Mesendoderm (in vitro differentiated cells): ENCODE data around the gene HAUS7.

ENCODE experiments used
- DNase-seq: peaks from one replicate; pipeline ENCODE4 v3.0.0; 2013
- H2AK5ac ChIP-seq: 2 replicates; pipeline ENCODE4 v1.6.1; 2013; ENCODE audit warnings: low read length, inconsistent platforms
- H2BK120ac ChIP-seq: 2 replicates; pipeline ENCODE4 v1.6.1; 2013; ENCODE audit warnings: low read depth, mild to moderate bottlenecking, low read length, moderate library complexity, mixed read lengths
- H2BK15ac ChIP-seq: replicated peaks from 2 replicates; pipeline ENCODE4 v1.6.1; 2013; ENCODE audit warnings: low read depth, mild to moderate bottlenecking, moderate library complexity
- H2BK5ac ChIP-seq: 2 replicates; pipeline ENCODE4 v1.6.1; 2013; ENCODE audit warnings: low read length, inconsistent platforms
- H3K18ac ChIP-seq: 2 replicates; pipeline ENCODE4 v1.6.1; 2013; ENCODE audit warnings: mild to moderate bottlenecking, low read length, mixed read lengths
- H3K23ac ChIP-seq: one replicate; pipeline ENCODE4 v1.6.1; 2013; ENCODE audit warnings: low read length
- H3K27ac ChIP-seq: 2 replicates; pipeline ENCODE4 v1.5.1; 2013; ENCODE audit warnings: low read depth, mild to moderate bottlenecking, inconsistent platforms, low read length, moderate library complexity
- H3K27me3 ChIP-seq: 2 replicates; pipeline ENCODE4 v1.6.1; 2013; ENCODE audit warnings: low read length, control low read depth, mild to moderate bottlenecking, inconsistent platforms; ENCODE audit not compliant: insufficient read depth, poor library complexity
- H3K36me3 ChIP-seq: 2 replicates; pipeline ENCODE4 v1.6.1; 2013; ENCODE audit warnings: low read length, inconsistent platforms; ENCODE audit not compliant: control insufficient read depth, insufficient read depth
- H3K4ac ChIP-seq: one replicate; pipeline ENCODE4 v1.6.1; 2013; ENCODE audit warnings: low read depth, mild to moderate bottlenecking, low read length, moderate library complexity
- H3K4me1 ChIP-seq: 2 replicates; pipeline ENCODE4 v1.6.1; 2013; ENCODE audit warnings: low read depth, low read length, inconsistent platforms; ENCODE audit not compliant: control insufficient read depth
- H3K4me2 ChIP-seq: 2 replicates; pipeline ENCODE4 v1.6.1; 2013; ENCODE audit warnings: low read length
- H3K4me3 ChIP-seq: 2 replicates; pipeline ENCODE4 v1.5.1; 2013; ENCODE audit warnings: mild to moderate bottlenecking, low read length
- H3K56ac ChIP-seq: one replicate; pipeline ENCODE4 v1.6.1; 2013; ENCODE audit warnings: low read length
- H3K79me1 ChIP-seq: 2 replicates; pipeline ENCODE4 v1.6.1; 2013; ENCODE audit warnings: low read length, inconsistent platforms
- H3K79me2 ChIP-seq: 2 replicates; pipeline ENCODE4 v1.6.1; 2013; ENCODE audit warnings: mild to moderate bottlenecking, low read length; ENCODE audit not compliant: control insufficient read depth, insufficient read depth
- H3K9ac ChIP-seq: 2 replicates; pipeline ENCODE4 v1.6.1; 2013; ENCODE audit warnings: low read length, inconsistent platforms
- H4K5ac ChIP-seq: one replicate; pipeline ENCODE4 v1.6.1; 2013; ENCODE audit warnings: low read length
- H4K8ac ChIP-seq: one replicate; pipeline ENCODE4 v1.6.1; 2013; ENCODE audit warnings: low read depth, mild to moderate bottlenecking, control low read depth, low read length, moderate library complexity
- WGBS: extraction: QIAGEN DNeasy Blood & Tissue Kit; methylation state at CpG from one replicate; pipeline ENCODE4 v1.1.7; 2013; ENCODE audit warnings: low lambda C conversion rate, missing lambda C conversion rate; ENCODE audit not compliant: insufficient coverage; ENCODE audit errors: extremely low coverage; 5-methylcytosine and 5-hydroxymethylcytosine counted together

Gene HAUS7

GRCh38 chrX:153410373-153410772 lies 60.0 kb downstream of the HAUS7 start:
- Histone ChIP-seq H3K27ac (no peak overlapping the region), H2BK15ac (no peak overlapping the region), H3K4me3 (no peak overlapping the region), H3K4me1 (no peaks in the 10 kb centered on the region), H2BK5ac (no peak overlapping the region), H3K4me2 (no peak overlapping the region), H3K23ac (no peak overlapping the region), H3K18ac (no peak overlapping the region), H2BK120ac (no peak overlapping the region), H3K36me3 (no peaks in the 10 kb centered on the region), H3K79me1 (no peaks in the 10 kb centered on the region), H3K9ac (no peak overlapping the region), H3K4ac (no peak overlapping the region), H4K8ac (no peak overlapping the region), H2AK5ac (no peak overlapping the region), H3K79me2 (no peaks in the 10 kb centered on the region), H3K56ac (no peak overlapping the region), H3K27me3 (no peaks in the 10 kb centered on the region), H4K5ac (no peak overlapping the region)
- WGBS = no CpG with 5 or more reads among the region's 15 CpGs
- no peak for DNase-seq

- H3K79me2 ChIP-seq = no peaks in the 10 kb centered on the region
- H4K5ac ChIP-seq = no peak overlapping the region
- H3K27me3 ChIP-seq = no peaks in the 10 kb centered on the region
- H3K4ac ChIP-seq = no peak overlapping the region
- no peak overlapping the region for H3K4me2 ChIP-seq
- H4K8ac ChIP-seq = no peak overlapping the region
- no peaks in the 10 kb centered on the region for H3K79me1 ChIP-seq
- H3K27ac ChIP-seq = no peak overlapping the region
- WGBS = no CpG with 5 or more reads among the region's 30 CpGs
- no peak overlapping the region for H3K9ac ChIP-seq
- H3K56ac ChIP-seq = no peak overlapping the region
- no peak overlapping the region for H3K18ac ChIP-seq
- H3K4me1 ChIP-seq = no peaks in the 10 kb centered on the region
- no peaks in the 10 kb centered on the region for H3K36me3 ChIP-seq
- no peak overlapping the region for H3K4me3 ChIP-seq
- no peak overlapping the region for H2BK15ac ChIP-seq
- H3K23ac ChIP-seq = no peak overlapping the region
- H2BK120ac ChIP-seq = no peak overlapping the region
- H2AK5ac ChIP-seq = no peak overlapping the region
- no peak overlapping the region for H2BK5ac ChIP-seq
- DNase-seq = no peak
Observed at GRCh38 chrX:153409414-153410101, 60.8 kb downstream of the HAUS7 start.

GRCh38 chrX:153408871-153409351 lies 61.5 kb downstream of the HAUS7 start:
- H3K4ac ChIP-seq = no peak overlapping the region
- DNase-seq = no peak
- no peaks in the 10 kb centered on the region for H3K36me3 ChIP-seq
- H3K9ac ChIP-seq = no peak overlapping the region
- no peak overlapping the region for H4K5ac ChIP-seq
- H3K23ac ChIP-seq = no peak overlapping the region
- H3K18ac ChIP-seq = no peak overlapping the region
- no peak overlapping the region for H3K27ac ChIP-seq
- no peak overlapping the region for H2AK5ac ChIP-seq
- H3K4me3 ChIP-seq = no peak overlapping the region
- no CpG with 5 or more reads among the region's 12 CpGs for WGBS
- no peak overlapping the region for H3K4me2 ChIP-seq
- H2BK120ac ChIP-seq = no peak overlapping the region
- H3K79me1 ChIP-seq = no peaks in the 10 kb centered on the region
- H2BK15ac ChIP-seq = no peak overlapping the region
- H4K8ac ChIP-seq = no peak overlapping the region
- H3K79me2 ChIP-seq = no peaks in the 10 kb centered on the region
- H3K56ac ChIP-seq = no peak overlapping the region
- H2BK5ac ChIP-seq = no peak overlapping the region
- H3K27me3 ChIP-seq = no peaks in the 10 kb centered on the region
- H3K4me1 ChIP-seq = no peaks in the 10 kb centered on the region

DNA sequence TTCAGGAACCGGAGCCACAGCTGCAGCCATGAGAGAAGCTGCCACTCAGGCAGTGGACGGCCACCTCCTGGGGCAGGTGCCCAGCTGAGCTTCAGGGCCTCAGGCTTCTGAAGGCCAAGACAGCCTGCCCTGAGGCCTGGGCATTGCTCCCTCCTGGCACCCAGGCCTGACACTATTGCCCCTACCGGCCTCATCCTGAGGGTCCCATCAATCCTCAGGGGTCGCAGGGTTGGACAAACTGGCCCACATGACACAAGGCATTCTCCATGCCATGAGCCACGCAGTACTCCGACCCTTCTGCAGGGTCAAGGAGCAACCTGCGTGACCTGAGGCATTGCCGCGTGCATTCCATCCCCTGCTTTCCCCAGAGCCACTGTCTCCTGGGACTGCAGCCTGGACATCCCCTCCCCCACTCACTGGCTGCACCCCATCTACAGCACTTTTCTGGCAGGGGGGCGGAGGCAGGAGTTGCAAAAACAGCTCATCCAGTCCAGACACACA lies 62.1 kb downstream of the HAUS7 start:
- Histone ChIP-seq H3K79me2 (no peaks in the 10 kb centered on the region), H3K9ac (no peak overlapping the region), H2BK5ac (no peak overlapping the region), H3K79me1 (no peaks in the 10 kb centered on the region), H4K5ac (no peak overlapping the region), H3K27me3 (no peaks in the 10 kb centered on the region), H3K4me2 (no peak overlapping the region), H3K23ac (no peak overlapping the region), H2BK15ac (no peak overlapping the region), H3K18ac (no peak overlapping the region), H3K36me3 (no peaks in the 10 kb centered on the region), H2AK5ac (no peak overlapping the region), H2BK120ac (no peak overlapping the region), H4K8ac (no peak overlapping the region), H3K4me3 (no peak overlapping the region), H3K4me1 (no peaks in the 10 kb centered on the region), H3K56ac (no peak overlapping the region), H3K27ac (no peak overlapping the region), H3K4ac (no peak overlapping the region)
- no CpG with 5 or more reads among the region's 10 CpGs for WGBS
- no peak for DNase-seq

- no peak overlapping the region for H3K18ac ChIP-seq
- H3K27ac ChIP-seq = no peak overlapping the region
- H2BK5ac ChIP-seq = no peak overlapping the region
- no peak overlapping the region for H2AK5ac ChIP-seq
- no peak overlapping the region for H4K8ac ChIP-seq
- no peak overlapping the region for H2BK120ac ChIP-seq
- no peaks in the 10 kb centered on the region for H3K27me3 ChIP-seq
- no peaks in the 10 kb centered on the region for H3K4me1 ChIP-seq
- no peaks in the 10 kb centered on the region for H3K79me1 ChIP-seq
- H3K23ac ChIP-seq = no peak overlapping the region
- no peaks in the 10 kb centered on the region for H3K79me2 ChIP-seq
- H3K9ac ChIP-seq = no peak overlapping the region
- WGBS = no CpG with 5 or more reads among the region's 3 CpGs
- no peak for DNase-seq
- H3K56ac ChIP-seq = no peak overlapping the region
- no peak overlapping the region for H4K5ac ChIP-seq
- no peak overlapping the region for H2BK15ac ChIP-seq
- no peak overlapping the region for H3K4me3 ChIP-seq
- H3K36me3 ChIP-seq = no peaks in the 10 kb centered on the region
- H3K4me2 ChIP-seq = no peak overlapping the region
- no peak overlapping the region for H3K4ac ChIP-seq
Observed at GRCh38 chrX:153407736-153408135, 62.6 kb downstream of the HAUS7 start.

DNA sequence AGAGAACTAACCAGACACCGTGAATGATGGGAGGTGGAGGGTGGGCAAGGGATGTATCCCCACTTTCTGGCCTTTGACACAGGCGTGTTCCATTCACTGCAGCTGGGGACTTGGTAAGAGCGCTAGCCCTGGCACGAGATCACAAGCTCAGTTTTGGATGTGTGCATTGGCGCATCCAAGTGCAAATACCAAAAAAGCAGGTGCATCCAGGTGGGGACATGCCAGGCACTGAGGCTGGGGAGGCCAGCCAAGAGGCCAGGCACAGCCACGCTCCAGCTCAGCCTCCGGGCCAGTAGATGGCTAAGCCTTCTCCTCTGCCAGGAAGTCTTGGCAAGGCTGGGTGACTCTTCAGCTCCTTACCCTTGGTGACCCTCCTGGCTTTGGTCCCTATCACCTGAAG lies 63.5 kb downstream of the HAUS7 start:
- H3K56ac ChIP-seq = no peak overlapping the region

More for the DNA sequence above, 63.5 kb downstream of the HAUS7 start:
- Histone ChIP-seq H3K23ac (no peak overlapping the region), H3K79me2 (no peaks in the 10 kb centered on the region), H3K4me3 (no peak overlapping the region), H3K4me1 (no peaks in the 10 kb centered on the region), H3K36me3 (no peaks in the 10 kb centered on the region), H3K9ac (no peak overlapping the region), H2AK5ac (no peak overlapping the region), H2BK120ac (no peak overlapping the region), H3K79me1 (no peaks in the 10 kb centered on the region), H3K4me2 (no peak overlapping the region), H3K4ac (no peak overlapping the region), H3K18ac (no peak overlapping the region), H4K5ac (no peak overlapping the region), H2BK15ac (no peak overlapping the region), H2BK5ac (no peak overlapping the region), H3K27ac (no peak overlapping the region), H3K27me3 (no peaks in the 10 kb centered on the region), H4K8ac (no peak overlapping the region)
- DNase-seq = no peak
- WGBS = no CpG with 5 or more reads among the region's 7 CpGs
